ENCODE results near the gene NCK2.

The NCK2 gene

DNA sequence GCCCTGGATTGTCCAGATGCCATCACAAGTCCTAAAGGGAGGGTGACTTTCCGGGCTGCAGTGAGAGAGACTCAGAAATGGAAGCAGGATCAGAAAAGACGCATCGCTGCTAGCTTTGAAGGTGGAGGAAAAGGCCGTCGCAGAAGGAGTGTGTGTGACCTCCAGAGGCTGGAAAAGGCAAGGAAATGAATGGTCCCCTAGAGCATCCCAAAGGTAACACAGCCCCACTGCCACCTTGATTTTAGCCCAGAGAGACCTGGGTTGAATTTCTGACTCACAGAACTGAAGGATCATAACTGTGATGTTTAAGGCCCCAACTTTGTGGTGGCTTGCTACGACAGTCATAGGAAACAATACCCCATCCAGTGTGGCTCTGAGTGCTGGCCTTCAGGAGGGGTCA is 8.6 kb upstream of the NCK2 start:
- DNase-seq (ENCODE audit: low read depth in 3 of 3) = no peak

DNA sequence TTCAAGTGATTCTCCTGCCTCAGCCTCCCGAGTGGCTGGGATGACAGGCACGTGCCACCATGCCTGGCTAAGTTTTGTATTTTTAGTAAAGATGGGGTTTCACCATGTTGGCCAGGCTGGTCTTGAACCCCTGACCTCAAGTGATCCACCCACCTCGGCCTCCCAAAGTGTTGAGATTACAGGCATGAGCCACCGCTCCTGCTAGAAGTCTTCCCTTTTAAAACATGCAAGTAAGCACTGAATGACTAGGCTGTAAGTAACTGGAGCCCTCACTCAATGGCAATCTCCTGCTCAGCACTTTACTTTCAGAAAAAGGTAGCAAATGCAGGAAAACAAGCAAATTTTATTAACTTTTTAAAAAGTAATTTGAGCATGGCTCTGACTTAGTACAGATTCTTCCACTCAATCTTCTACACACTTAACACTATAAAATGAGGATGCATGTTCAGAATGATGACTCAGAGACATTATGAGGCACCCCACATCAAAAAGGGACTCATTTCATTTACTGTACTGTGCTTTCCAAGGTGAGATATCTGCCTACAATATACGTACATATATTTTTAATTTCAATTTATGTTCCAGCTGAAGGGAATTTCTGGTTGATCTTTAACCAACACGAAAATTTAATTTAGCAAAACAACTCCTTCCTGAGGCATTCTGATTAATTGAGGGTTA is 6.6 kb upstream of the NCK2 start:
- no peak for DNase-seq (ENCODE audit: low read depth in 3 of 3)

DNA sequence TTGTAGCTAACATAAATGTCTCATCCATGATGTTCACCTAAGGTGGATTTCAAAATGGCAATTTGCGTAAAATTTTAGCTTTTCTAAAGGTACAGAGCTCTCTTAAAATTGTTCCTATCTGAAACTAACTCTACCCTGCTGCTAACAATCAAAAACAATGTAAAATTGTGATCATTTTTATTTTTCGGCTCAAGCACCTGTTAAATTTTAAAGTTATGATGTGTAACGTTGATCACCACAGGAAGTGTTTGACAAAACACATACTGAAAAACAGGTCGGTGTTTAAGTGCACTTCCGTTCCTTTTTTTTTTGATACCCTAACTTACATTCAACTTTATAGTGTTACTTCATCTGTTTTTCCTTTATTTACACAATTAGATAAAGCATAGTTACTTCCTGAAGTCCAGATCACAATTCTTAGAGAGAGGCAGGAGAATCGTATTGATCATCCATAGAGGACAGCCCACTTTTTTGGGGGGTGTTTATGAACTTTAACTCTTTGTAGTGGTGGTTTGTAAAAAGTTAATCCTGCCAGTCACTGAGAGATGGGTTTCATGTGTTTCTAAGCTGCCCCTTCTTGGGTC is 6.0 kb upstream of the NCK2 start:
- DNase-seq (ENCODE audit: low read depth in 3 of 3) = no peak

DNA sequence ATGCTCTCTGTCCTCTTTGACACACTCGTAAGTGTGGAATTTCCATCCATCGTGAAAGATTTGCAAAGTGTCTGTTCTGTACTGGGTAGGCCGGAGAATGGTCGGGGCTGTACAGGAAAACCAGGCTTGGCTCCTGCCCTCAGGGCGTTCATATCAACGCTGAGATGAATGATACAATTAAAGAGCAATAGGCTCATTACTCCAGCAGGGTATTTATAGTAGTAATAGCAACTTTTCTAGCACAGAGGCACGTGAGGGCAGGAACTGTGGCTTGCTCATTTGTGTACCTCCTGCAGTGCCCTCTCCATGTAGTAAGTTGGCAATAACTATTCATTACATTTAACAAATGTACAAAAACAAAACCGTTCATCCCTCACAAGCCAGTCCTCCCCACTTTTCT is 5.3 kb upstream of the NCK2 start:
- DNase-seq (ENCODE audit: low read depth in 3 of 3) = no peak

DNA sequence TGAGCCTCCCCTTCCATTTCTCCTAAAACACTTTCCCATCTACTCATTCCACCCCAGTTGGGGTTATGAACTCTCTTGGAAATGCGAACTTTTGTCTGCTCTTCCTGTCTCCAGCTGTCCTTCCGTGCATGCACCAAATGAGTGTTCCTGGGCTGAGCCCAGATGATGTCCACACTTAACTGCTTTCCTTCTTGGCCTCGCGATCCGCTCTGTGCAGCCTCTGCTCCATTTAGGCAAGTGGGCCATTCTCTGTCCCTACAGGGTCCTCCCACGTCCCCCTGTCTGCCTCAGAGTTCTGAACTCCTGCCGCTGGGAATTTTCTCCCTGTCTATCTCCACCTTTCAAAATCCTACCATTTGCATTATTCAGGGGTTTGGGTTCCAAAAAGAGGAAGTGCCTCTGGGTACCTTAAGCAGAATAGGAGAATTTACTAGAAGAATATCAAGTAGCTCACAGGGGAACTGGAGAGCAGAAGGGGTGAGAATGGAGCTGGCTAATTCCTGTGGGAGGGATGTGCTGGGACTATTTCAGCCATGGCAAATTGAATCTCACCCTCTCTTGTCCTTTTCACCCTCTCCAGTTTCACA is 4.7 kb upstream of the NCK2 start:
- DNase-seq (ENCODE audit: low read depth in 3 of 3) = no peak

DNA sequence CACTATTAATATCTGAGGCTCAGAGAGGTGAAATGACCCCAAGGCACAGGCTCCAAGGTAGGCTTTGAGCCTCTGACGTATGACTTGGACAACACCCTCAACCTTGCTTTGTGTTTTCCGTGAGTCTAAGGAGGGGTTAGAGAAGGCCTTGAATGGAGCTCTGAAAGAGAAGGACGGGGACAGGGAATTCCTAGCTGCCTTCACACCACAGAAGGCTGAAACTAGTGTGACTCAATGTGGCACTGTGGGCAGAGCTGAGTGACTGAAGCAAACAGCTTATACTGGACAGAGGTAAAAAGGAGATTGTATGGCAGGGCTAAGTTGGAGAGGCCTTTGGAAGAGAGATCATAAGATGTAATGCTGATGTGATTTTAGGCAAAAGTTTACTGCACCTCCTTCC is 3.5 kb upstream of the NCK2 start:
- no peak for DNase-seq (ENCODE audit: low read depth in 3 of 3)

DNA sequence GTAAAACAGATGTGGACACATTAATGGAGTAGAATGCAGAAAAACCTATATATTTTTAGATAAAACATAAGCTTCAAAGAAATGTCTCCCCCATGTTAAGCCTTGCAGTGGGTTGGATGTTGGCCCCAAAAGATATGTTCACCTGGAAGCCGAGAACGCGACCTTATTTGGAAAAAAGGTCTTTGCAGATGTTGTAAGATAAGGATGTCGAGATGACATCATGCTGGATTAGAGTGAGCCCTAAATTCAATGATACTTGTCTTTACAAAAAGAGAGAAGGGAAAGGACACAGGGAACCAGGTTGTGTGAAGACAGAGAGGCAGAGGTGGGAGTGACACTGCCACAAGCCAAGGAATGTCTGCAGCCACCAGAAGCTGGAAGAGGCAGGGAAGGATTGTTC is 3.1 kb upstream of the NCK2 start:
- DNase-seq (ENCODE audit: low read depth in 3 of 3) = no peak

DNA sequence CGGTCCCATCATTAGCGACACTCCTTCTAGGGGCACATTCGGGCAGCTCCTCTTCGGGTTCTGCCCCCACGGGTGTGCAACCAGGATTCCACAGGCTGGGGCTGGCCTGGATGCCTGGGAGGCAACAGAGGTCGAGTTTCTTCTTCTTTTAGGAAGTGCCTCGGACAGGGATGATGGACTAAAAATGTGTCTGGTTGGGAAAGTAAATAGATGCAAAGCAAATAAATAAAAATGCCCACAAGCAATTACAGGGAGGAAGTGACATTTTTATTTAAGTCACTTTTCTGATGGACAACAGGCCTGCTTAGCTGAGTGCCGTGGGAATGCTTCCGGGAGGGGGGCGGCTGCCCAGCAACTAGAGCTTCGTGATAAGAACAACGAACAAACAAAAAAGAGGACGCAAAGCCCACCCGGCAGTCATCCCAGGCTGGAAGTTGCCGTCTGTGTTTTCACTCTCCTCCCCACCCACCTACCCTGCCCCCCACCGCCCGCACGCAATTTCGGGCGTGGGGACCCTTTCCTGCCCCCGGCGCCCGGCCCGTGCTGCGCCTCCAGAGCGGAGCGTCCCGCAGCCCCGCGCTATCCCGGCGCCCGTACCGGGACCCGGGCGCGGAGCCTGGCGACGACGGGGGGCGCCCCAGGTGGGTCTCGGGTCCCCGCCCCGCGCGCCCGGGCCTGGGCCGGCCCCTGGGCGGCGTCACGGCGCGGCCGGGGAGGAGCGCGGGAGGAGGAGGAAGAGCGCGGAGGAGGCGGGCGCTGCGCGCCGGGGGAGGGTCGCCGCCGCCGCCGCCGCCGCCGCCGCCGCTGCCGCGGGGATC is 412 bp upstream of the NCK2 start:
- peak in 1 of 3 experiments; percentile 47 for DNase-seq (ENCODE audit: low read depth in 3 of 3)

DNA sequence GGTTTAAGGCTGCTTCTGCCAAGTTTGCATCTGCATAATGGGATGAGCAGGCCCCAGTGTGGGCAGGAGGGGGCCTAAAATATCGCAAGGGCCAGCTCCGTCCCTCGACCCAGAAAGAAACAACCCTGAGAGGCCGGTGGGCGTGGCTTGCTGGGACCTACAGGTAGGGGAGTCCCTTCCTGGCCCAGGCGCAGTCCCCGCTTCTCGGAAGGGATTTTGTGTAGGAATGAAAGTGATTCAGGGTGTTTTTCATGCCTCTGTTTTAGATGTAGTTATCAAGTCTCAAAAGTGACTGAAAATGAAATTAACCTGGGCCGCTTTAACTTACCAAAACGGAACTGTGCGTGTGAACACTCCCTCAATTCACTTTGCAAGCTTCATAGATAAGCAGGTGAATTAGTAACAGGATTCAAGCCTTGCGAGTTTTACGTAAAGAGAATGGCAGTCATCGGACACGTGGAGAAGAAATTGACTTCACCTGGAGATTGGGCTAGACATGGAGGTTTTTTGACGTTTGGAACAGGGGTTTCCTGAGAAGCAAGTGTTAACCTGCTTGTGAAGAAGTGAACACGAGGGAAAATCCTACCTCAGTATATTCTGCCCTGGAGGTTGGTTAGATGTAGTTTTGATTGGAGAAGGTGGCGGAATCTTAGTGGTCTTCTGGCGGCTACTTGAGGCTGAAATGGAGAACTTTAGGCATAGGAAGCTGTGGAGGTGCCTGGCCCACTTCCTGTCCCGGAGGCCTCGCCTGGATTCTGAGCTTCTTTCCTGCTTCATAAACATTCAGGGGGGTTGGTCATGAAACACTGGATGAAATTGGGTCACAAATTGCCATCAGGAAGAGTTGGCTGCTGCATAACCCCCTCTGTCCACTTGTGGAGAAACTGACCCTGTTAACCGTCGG is 1.7 kb downstream of the NCK2 start:
- peak; percentile 62 to 85 (median 75) for DNase-seq (ENCODE audit: low read depth in 3 of 3)

DNA sequence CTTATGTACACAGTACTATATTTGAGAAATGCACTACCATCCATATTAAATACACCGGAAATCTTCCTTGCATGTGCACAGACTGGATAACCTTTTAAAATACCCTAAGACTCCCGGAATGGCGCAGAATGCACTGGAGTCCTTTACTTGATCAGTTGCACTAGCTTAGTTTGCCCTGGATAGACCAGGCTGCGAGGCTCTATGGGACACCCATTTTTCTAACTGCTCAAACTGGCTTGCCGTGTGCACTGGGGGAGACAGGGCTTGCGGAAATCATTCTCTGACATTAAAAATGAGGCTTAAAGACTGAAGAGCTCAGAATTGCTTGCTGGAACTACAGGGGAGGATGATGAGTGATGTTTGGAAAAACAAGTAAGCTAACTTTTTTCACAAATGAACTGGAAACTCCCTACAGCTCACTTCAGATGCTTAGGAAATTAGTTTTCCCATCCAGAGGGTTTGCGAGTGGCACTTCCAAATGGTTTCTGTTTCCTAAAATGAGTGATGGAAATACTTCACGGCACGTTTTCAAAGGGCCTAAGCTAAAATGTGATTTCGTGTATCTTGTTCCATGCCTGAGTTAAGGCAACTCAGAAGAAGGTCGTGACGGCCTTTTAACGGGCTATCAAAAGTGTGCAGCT is 2.7 kb downstream of the NCK2 start:
- DNase-seq (ENCODE audit: low read depth in 3 of 3) = no peak

DNA sequence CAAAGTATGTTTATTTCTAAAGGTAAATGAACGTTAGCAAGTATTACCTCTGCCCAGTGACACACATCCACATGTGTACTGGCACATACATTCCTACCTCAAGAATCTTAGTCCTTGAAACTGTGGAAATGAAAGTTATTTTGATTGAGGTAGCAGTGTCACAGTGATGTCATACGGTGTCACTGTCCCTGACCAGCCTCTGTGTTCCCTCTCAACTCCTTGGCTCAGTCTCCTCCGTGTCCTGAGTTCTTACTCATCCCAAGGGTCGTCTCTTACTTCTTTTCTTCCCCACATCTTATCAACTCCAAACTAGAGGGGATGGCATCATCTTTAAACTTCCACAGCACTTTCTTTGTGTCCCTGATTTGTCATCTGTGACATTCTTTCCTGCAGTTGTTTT is 3.3 kb downstream of the NCK2 start:
- DNase-seq (ENCODE audit: low read depth in 3 of 3) = no peak

DNA sequence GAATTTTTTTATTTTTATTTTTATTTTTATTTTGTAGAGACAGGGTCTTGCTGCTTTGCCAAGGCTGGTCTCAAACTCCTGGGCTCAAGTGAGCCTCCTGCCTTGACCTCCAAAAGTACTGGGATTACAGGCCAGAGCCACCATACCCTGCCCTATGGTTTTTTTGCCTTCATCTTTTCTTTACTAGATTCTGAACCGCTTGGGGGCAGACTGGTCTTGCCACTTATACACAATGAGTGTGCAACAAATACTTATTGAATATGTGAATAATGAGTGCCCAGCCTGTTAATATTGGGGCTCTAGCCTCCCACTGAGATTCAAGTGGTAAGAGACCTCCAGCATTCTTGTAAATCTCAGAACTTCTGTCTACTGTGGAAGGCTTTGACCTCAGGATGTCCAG is 3.9 kb downstream of the NCK2 start:
- no peak for DNase-seq (ENCODE audit: low read depth in 3 of 3)

DNA sequence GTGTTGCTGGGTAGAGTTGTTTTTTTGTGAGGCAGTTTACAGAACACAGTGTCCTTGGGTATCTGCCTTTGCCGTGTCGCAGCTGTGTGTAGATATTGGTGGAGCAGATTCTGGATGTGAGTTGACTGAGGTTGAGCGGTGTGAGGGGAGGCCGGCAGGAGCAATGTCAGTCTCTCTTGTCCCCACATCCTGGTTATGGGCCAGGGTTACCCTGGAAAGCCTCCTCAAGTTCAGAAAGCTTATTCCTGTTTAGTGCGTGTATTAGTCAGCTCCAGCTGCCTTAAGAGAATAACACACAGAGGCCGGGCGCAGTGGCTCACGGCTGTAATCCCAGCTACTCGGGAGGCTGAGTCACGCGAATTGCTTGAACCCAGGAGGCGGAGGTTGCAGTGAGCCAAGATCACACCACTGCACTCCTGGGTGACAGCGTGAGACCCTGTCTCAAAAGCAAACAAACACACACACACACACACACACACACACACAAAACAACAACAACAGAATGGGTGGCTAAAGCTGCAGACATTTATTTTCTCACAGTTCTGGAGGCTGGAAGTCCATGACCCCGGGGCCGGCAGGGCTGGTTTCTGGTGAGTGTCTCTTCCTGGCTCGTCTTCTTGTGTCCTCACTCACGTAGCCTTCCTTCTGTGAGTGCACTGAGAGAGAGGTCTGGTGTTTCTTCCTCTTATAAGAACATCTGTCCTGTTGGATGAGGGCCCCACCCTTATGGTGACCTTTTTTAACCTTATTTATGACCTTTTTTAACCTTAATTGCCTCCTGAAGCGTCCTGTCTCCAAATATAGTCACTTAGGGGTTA is 5.1 kb downstream of the NCK2 start:
- DNase-seq (ENCODE audit: low read depth in 3 of 3) = no peak

DNA sequence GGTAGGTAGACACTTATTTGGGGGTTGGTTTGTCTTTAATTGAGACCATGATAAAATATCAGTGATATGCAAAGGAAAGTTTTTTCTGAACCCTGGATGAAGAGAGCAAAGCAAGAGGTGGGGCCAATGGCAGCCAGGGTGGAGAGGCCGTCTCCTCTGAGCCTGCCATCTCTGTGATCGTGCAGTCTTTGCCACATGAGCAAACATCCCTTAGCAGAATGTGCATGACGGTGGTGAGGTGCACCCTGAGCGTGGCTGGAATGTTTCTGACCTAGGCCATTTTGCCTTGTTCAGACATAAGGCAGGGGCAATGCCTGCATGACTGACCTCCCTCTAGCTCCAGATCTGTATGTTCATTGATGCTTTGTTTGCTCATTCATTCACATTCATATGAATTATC is 6.0 kb downstream of the NCK2 start:
- DNase-seq (ENCODE audit: low read depth in 3 of 3) = no peak

DNA sequence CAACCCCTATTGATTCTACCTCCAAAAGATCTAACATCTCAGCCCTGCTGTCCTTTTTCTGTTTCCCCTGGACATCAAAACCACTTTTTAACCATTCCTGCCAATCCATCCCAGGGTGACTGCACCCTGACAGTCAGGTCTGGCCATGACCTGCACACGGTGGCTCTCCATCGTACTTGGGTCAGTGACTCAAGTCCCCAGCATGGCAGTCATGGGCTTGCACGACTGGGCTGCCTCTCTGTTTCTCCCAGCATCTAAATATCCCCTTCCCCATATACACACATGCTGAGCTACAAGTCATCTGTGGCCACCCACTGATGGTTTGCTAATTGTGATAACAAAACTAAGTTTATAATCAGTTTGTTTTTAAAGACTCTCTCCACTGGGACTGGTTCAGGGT is 6.6 kb downstream of the NCK2 start:
- no peak for DNase-seq (ENCODE audit: low read depth in 3 of 3)

DNA sequence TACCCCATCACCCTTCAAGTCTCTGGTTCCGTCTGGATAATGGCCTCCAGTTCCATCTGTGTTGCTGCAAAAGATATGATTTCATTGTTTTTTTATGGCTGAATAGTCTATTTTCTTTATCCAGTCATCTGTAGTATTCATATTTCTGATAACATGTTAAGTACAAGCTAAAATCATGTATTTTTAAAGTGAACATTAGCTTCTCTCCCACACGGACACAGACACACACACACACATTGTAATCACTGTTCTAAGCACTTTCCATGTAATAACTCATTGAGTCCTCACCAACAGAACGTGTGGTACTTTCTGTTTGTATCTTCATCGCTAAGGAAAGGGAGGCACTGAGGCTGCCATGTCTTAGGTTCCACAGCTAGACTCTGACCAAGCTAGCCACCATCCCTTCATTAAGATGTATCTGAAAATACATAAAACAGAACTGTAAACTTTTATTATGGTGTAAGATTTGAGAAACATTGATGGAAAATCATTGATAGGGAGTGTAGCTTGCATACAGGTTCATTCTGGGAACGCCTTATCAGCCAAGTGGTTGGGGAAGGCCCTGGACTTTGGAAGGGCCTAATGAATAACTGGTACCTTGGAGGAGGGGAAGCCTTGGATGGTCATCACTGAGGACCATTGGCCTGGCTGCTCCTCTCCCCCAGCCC is 8.1 kb downstream of the NCK2 start:
- no peak for DNase-seq (ENCODE audit: low read depth in 3 of 3)

DNA sequence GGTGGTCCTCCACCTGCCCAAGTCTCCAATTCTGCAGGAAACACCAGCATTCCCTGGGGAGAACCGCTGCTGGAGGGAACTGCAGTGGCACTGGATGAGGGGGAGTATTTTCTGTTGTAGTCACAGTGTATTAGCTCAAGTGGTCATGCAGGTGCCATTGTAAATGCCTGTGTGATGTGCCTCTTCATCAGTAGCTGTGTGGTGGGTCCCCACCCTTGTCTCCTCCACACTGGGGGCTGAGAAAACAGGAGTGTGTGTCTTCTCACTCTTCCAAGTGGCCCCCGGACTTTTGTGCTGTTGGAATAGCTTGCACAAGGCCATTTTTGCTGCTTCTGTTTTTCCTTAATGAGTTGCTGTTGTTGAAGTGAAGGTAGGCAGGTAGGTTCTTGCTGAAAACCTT is 8.7 kb downstream of the NCK2 start:
- DNase-seq (ENCODE audit: low read depth in 3 of 3) = no peak

DNA sequence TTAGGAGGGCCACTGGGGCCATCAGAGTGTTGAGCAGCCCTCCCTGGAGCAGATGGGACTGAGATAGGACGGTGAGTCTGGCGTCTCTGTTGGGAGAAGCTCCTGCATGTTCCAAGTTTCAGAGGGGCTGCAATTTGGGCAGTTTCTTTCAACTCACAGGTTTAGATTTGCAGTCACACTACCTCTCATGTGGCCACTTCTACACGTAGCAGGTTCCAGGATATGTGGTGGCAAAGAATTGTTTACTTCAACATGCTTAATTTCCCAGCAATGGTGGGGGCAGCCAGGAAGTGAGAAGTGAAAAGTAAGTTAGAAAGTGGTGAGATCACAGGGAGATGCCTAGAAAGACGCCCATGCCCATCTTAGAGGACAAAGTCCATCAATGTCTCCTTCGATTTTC is 9.3 kb downstream of the NCK2 start:
- DNase-seq (ENCODE audit: low read depth in 3 of 3) = no peak

DNA sequence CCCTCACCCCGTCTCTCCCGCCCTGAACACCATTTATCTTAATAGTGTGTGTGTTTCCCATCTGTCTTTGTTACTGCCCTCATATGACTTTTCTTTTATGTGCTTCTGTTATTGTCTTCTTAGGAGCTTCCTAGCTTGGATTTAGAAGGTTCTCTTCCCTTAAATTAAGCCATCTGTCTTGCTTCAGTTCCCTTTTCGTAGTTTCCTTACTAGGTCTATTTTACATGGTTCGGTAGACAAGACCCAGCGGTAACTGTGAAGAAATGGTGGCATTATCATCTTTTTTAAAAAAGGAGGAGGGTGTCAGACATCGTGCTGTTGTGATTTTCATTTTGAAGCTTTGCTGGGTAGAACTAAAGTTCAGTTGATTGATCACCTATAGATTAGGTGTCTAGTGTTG is 10.3 kb downstream of the NCK2 start:
- DNase-seq (ENCODE audit: low read depth in 3 of 3) = no peak

DNA sequence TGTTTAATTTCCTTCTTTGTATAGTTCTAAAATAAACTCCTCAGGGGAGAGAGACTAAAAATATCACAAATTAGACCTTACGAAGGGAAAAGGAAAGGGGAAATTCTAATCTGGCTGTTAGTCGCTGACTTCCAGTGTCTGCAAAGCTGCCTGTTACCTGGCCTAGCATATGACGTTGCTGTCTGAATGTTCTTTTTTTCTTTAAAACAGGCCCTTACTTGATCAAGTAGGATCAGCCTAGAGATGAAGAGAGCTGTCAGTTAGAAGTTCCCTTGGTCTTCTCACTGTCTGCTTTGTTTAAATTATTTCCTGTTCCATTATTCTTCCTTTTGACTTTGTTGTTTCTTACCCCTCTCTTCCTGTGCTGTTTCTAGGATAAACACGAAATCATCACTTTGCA is 11.2 kb downstream of the NCK2 start:
- DNase-seq (ENCODE audit: low read depth in 3 of 3) = no peak

Measured in stimulated activated CD4-positive, alpha-beta T cell treated with anti-CD3 and anti-CD28 coated beads, TNF-alpha, amount 100 ng/mL, for 4 hours (primary cell).